ENCODE measurements around the gene MAGI2. TPM values are rescaled to one million over a fixed set of nuclear protein-coding genes. Genes with fewer than 3 reads are reported as not detected.

MAGI2 gene
- total RNA-seq, 1 donor from 2014 or later: 2.5 TPM

DNA sequence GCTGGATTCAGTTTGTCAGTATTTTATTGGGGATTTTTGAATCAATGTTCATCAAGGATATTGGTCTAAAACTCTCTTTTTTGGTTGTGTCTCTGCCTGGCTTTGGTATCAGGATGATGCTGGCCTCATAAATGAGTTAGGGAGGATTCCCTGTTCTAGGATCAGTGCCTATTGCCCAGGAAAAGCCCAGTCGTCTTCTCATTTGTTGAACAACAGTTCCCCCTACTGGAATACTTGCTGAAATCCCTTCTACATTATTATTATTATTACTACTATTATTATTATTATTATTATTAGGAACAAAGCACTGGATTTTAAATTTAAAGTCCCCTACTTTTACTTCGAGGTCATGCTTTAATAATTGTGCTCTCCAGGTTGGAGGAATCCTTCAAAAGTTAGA lies 528.9 kb downstream of the MAGI2 start:
- TF ChIP-seq, protein P1, sequence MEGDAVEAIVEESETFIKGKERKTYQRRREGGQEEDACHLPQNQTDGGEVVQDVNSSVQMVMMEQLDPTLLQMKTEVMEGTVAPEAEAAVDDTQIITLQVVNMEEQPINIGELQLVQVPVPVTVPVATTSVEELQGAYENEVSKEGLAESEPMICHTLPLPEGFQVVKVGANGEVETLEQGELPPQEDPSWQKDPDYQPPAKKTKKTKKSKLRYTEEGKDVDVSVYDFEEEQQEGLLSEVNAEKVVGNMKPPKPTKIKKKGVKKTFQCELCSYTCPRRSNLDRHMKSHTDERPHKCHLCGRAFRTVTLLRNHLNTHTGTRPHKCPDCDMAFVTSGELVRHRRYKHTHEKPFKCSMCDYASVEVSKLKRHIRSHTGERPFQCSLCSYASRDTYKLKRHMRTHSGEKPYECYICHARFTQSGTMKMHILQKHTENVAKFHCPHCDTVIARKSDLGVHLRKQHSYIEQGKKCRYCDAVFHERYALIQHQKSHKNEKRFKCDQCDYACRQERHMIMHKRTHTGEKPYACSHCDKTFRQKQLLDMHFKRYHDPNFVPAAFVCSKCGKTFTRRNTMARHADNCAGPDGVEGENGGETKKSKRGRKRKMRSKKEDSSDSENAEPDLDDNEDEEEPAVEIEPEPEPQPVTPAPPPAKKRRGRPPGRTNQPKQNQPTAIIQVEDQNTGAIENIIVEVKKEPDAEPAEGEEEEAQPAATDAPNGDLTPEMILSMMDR (IDR thresholded peaks at IDR 0.05; ENCODE audit: insufficient read depth, low read length, poor library complexity, severe bottlenecking): peak; percentile 27
- no peak for DNase-seq (ENCODE audit: low read depth)
- H3K27me3 ChIP-seq (ENCODE audit: control insufficient read depth, insufficient read depth, low read length): no peaks in the 10 kb centered on the region
- H3K36me3 ChIP-seq (ENCODE audit: control insufficient read depth, insufficient read depth, low read length): no peaks in the 10 kb centered on the region
- no peak overlapping the region for H3K4me3 ChIP-seq (ENCODE audit: low read depth, low read length)

DNA sequence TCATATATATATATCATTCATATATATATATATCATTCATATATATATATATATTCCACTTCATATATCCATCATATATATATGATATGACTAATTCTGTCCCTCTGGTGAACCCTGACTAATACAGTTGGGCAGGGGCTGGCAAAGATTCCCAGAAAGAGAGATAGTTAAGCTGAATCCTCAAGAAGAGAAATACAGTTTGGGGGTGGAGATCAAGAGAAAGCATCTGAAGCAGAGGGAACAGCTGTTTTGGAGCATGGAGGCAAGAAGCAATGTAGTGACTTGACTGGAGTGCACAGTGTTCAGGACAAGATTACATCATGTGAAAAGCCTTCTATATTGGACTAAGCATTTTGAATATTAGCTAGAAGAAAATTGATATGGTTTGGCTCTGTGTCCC lies 540.7 kb downstream of the MAGI2 start:
- H3K27me3 ChIP-seq (ENCODE audit: control insufficient read depth, insufficient read depth, low read length): no peaks in the 10 kb centered on the region
- no peaks in the 10 kb centered on the region for H3K36me3 ChIP-seq (ENCODE audit: control insufficient read depth, insufficient read depth, low read length)
- no peak overlapping the region for H3K4me3 ChIP-seq (ENCODE audit: low read depth, low read length)
- TF ChIP-seq, protein P1 (IDR thresholded peaks at IDR 0.05; ENCODE audit: insufficient read depth, low read length, poor library complexity, severe bottlenecking): no peak
- DNase-seq (ENCODE audit: low read depth): no peak

DNA sequence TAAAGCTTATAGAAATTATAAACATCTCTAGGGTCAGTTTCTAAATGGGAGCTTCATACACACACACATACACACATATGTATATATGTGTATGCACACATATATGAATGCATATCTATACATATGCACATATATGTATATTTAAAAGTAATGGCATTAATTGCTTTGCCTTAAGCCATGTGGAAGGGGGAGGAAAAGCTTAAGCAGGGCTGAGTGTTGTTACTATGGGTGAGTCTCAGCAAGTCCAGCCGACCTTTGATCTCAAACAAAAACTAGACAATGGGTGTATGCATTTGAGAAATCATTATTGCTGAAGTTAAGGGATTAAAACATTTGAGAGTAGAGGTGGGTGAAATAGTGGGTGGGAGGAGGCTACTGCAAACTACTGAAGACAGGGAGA lies 546.7 kb downstream of the MAGI2 start:
- Histone ChIP-seq H3K27me3 (ENCODE audit: control insufficient read depth, insufficient read depth, low read length) (no peaks in the 10 kb centered on the region), H3K36me3 (ENCODE audit: control insufficient read depth, insufficient read depth, low read length) (no peaks in the 10 kb centered on the region), H3K4me3 (ENCODE audit: low read depth, low read length) (no peak overlapping the region)
- DNase-seq (ENCODE audit: low read depth): no peak
- TF ChIP-seq, protein P1 (IDR thresholded peaks at IDR 0.05; ENCODE audit: insufficient read depth, low read length, poor library complexity, severe bottlenecking): no peak

DNA sequence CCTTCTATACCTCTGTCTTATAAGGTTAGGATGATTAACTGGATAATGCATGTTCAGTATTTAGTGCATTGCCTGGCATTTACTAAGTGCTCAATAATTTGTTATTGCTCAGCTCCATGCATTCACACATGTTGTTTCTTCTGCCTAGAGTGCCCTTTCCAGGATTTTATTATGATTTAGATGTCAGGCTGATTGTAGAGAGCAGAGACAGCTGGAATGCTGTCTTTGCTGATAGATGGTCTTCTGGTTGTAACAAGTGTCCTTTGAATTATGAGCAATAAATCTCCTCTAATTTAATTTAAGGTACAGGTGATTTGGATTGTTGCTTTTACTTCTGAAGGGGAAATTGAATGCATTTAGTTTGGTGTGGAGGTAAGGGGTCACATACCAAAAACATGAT lies 548.0 kb downstream of the MAGI2 start:
- TF ChIP-seq, protein P1 (IDR thresholded peaks at IDR 0.05; ENCODE audit: insufficient read depth, low read length, poor library complexity, severe bottlenecking): no peak
- Histone ChIP-seq H3K36me3 (ENCODE audit: control insufficient read depth, insufficient read depth, low read length) (no peaks in the 10 kb centered on the region), H3K27me3 (ENCODE audit: control insufficient read depth, insufficient read depth, low read length) (no peaks in the 10 kb centered on the region), H3K4me3 (ENCODE audit: low read depth, low read length) (no peak overlapping the region)
- no peak for DNase-seq (ENCODE audit: low read depth)

DNA sequence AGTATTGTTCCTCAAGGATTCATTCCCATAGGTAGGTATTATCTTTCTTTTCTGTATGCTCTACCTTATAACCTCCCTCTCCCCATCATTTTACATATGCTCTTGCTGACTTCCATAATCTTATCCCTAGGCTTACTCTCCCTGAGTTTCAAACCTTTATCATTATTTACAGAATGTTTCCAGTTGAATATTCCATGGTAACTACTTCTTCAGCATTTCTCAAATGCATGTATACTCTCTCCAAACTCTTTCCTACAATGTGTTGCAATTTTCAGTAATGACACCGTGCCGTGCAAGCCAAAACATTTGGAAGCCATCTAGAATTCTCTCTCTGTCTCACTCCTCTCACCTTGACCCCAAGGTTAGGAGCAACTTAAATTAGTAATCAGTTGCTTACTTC lies 548.5 kb downstream of the MAGI2 start:
- Histone ChIP-seq H3K4me3 (ENCODE audit: low read depth, low read length) (no peak overlapping the region), H3K27me3 (ENCODE audit: control insufficient read depth, insufficient read depth, low read length) (no peaks in the 10 kb centered on the region), H3K36me3 (ENCODE audit: control insufficient read depth, insufficient read depth, low read length) (no peaks in the 10 kb centered on the region)
- no peak for DNase-seq (ENCODE audit: low read depth)
- TF ChIP-seq, protein P1 (IDR thresholded peaks at IDR 0.05; ENCODE audit: insufficient read depth, low read length, poor library complexity, severe bottlenecking): no peak

DNA sequence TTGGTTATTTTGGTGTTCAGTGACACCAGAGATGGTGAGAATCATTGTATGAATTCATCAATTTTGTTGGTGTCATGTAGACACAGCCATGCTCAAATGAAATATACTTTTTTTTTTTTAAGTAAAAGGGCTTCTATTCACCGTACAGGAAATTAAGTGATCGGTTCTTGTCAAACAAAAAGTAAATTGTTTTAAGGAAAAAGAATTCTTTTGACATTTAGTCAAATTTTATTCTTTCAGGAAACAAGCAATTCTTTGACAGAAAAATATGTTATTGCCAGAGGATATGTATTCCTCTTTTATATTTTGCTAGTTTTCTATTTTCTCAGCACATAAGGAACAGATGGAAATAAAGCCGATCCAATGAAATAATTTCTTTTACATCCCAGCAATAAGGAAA lies 551.9 kb downstream of the MAGI2 start:
- TF ChIP-seq, protein P1 (IDR thresholded peaks at IDR 0.05; ENCODE audit: insufficient read depth, low read length, poor library complexity, severe bottlenecking): no peak
- H3K4me3 ChIP-seq (ENCODE audit: low read depth, low read length): no peak overlapping the region
- no peak for DNase-seq (ENCODE audit: low read depth)
- no peaks in the 10 kb centered on the region for H3K27me3 ChIP-seq (ENCODE audit: control insufficient read depth, insufficient read depth, low read length)
- H3K36me3 ChIP-seq (ENCODE audit: control insufficient read depth, insufficient read depth, low read length): no peaks in the 10 kb centered on the region

All from kidney epithelial cell (primary cell).